H1 (cell line): ENCODE measurements around the gene SMOC2. TPM values are rescaled to one million over a fixed set of nuclear protein-coding genes. Genes with fewer than 3 reads are reported as not detected.

Experiments used
- CHD7 ChIP-seq: fragments of 300-600 bp; sonication (generic); IDR thresholded peaks from 2 replicates; pipeline ENCODE4 v1.7.1; 2012; ENCODE audit warnings: low read length, moderate library complexity, mild to moderate bottlenecking, inconsistent platforms; ENCODE audit not compliant: insufficient replicate concordance
- CTCF ChIP-seq, 3 experiments: IDR thresholded peaks; 1 replicate in 2 of 3; 2 replicates in 1 of 3; pipeline versions ENCODE4 v1.5.1 to v1.6.1; 2011; ENCODE audit warnings: low read length in 3 of 3, mild to moderate bottlenecking in 3 of 3, inconsistent platforms in 2 of 3, low read depth in 1 of 3, moderate library complexity in 1 of 3; ENCODE audit not compliant: insufficient read depth in 1 of 3; ENCODE audit errors: control extremely low read depth in 1 of 3
- GTF2F1 ChIP-seq: IDR thresholded peaks from 2 replicates; pipeline ENCODE4 v1.6.1; 2012; ENCODE audit warnings: low read depth, low read length, improper control_type of control experiment, borderline replicate concordance
- polyA plus RNA-seq, 7 experiments: library from polyadenylated mRNA; depleted of rRNA in 3 of 7; stranded (reverse) in 5 of 7; unstranded in 2 of 7; fragments of >200 nt in 5 of 7; fragments of 200-250 nt in 2 of 7; gene quantifications; 1 replicate in 5 of 7; 2 replicates in 1 of 7; 4 replicates in 1 of 7; pipeline versions ENCODE4 v1.2.1 to v1.2.3, GENCODE V29; 2011 to 2013; ENCODE audit warnings: missing spikeins in 2 of 7, mixed read lengths in 2 of 7
- total RNA-seq: library from RNA; stranded (reverse); fragmentation: NEBNext Ultra II Directional; extraction: Animal tissue kit (Norgen Biotek cat#: 25700); gene quantifications from 2 replicates; pipeline ENCODE4 v1.2.1, GENCODE V29; 2021

Gene SMOC2
- total and polyA plus RNA-seq, 2 of the 8 experiments (the other 6 are each of a cell fraction or from before 2014, with no cell fraction given) = 7.7 to 8.5 TPM

GRCh38 chr6:168563656-168564055, 122.7 kb downstream of the SMOC2 start (continued):
- no peak for TF ChIP-seq CHD7
- no peak for TF ChIP-seq GTF2F1
- peak; percentile 23 to 32 (median 30) for TF ChIP-seq CTCF (IDR thresholded peaks at IDR 0.05; ENCODE audit: control extremely low read depth in 1 of 3, insufficient read depth in 1 of 3, low read depth in 1 of 3, low read length in 3 of 3)
